Measurements from ENCODE around the gene PGP. TPM values are rescaled to one million over a fixed set of nuclear protein-coding genes. Genes with fewer than 3 reads are reported as not detected.

Gene PGP
- total RNA-seq, 1 donor from 2014 or later, result 16.8 TPM

- H3K36me3 Mint-ChIP-seq, result peaks cover 12% of the 10 kb centered on the region
- no peak for DNase-seq (ENCODE audit: low spot score in 2 of 2, unreplicated experiment in 2 of 2)
- no peaks in the 10 kb centered on the region for H3K9me3 Mint-ChIP-seq
- H3K4me3 Mint-ChIP-seq, result no peak overlapping the region
- no peak for TF ChIP-seq CTCF (IDR thresholded peaks at IDR 0.05; ENCODE audit: unreplicated experiment)
- peaks cover 2% of the 10 kb centered on the region for H3K4me1 Mint-ChIP-seq
- H3K27me3 Mint-ChIP-seq (ENCODE audit: low read depth), result peaks cover 44% of the 10 kb centered on the region
- no peak overlapping the region for H3K27ac Mint-ChIP-seq
These were observed 20.6 kb upstream of the PGP start for GRCh38 chr16:2235234-2235651.

GRCh38 chr16:2234813-2235170 is 20.2 kb upstream of the PGP start:
- Mint-ChIP-seq H3K36me3 (peaks cover 10% of the 10 kb centered on the region), H3K9me3 (no peaks in the 10 kb centered on the region), H3K27me3 (ENCODE audit: low read depth) (peaks cover 44% of the 10 kb centered on the region), H3K27ac (no peak overlapping the region), H3K4me3 (no peak overlapping the region), H3K4me1 (peaks cover 2% of the 10 kb centered on the region)
- no peak for DNase-seq (ENCODE audit: low spot score in 2 of 2, unreplicated experiment in 2 of 2)
- no peak for TF ChIP-seq CTCF (IDR thresholded peaks at IDR 0.05; ENCODE audit: unreplicated experiment)

DNA sequence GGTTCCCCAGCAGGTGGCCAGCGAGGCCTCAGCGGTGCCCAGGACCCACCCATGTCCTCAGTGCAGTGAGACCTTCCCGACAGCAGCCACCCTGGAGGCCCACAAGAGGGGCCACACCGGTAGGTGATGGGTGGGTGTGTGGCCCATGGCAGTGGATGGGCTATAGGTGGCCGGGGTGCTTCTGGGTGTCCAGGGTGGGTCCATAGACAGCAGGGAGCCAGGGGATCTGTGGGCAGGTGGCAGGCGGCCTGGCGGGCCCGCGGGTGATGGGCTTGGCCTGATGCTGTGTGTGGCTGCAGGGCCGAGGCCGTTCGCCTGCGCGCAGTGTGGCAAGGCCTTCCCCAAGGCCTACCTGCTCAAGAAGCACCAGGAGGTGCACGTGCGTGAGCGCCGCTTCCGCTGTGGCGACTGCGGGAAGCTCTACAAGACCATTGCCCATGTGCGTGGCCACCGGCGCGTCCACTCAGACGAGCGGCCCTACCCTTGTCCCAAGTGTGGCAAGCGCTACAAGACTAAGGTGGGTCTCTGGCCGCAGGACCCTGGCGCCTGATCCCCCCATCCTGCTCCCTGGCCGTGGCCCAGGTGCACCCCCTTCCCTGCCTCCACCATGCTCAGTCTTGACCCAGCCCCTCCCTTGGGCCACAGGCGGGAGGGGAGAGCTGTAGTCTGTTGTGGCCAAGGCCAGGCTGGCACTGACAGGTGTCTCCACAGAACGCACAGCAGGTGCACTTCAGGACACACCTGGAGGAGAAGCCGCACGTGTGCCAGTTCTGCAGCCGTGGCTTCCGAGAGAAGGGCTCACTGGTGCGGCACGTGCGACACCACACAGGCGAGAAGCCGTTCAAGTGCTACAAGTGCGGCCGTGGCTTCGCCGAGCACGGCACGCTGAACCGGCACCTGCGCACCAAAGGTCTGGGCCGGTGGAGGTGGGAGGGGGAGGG is 19.5 kb upstream of the PGP start:
- no peak for TF ChIP-seq CTCF (IDR thresholded peaks at IDR 0.05; ENCODE audit: unreplicated experiment)
- DNase-seq (ENCODE audit: low spot score in 2 of 2, unreplicated experiment in 2 of 2), result no peak
- H3K27ac Mint-ChIP-seq, result no peak overlapping the region
- peaks cover 38% of the 10 kb centered on the region for H3K27me3 Mint-ChIP-seq (ENCODE audit: low read depth)
- peaks cover 6% of the 10 kb centered on the region for H3K36me3 Mint-ChIP-seq
- no peaks in the 10 kb centered on the region for H3K9me3 Mint-ChIP-seq
- peaks cover 2% of the 10 kb centered on the region for H3K4me1 Mint-ChIP-seq
- H3K4me3 Mint-ChIP-seq, result no peak overlapping the region

DNA sequence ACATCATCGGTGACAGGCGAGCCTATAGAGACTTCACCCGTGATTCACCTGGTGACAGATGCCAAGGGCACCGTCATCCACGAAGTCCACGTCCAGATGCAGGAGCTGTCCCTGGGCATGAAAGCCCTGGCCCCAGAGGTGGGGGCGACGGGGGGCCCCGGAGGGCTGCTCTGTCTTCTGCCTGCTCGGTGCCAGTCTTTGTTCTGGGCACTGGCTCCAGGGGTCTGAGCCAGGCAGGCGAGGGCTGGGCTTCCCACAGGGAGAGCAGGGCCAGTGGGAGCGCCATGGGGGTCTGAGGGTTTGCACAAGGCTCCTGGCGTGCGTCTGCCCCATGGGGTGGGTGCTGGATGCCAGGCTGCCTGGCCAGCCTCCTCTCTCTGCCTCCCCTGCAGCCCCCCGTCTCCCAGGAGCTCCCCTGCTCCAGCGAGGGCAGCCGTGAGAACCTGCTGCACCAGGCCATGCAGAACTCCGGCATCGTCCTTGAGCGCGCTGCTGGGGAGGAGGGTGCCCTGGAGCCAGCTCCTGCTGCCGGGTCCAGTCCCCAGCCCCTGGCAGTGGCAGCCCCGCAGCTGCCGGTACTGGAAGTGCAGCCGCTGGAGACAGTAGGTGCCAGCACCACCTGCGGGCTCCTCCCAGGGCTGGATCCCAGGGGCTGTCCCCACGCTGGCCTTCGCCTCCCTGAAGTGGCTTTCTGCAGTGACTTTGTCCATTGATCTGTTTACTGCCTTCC is 18.6 kb upstream of the PGP start:
- H3K9me3 Mint-ChIP-seq, result no peaks in the 10 kb centered on the region
- peaks cover 33% of the 10 kb centered on the region for H3K27me3 Mint-ChIP-seq (ENCODE audit: low read depth)
- H3K4me1 Mint-ChIP-seq, result peaks cover 2% of the 10 kb centered on the region
- no peak overlapping the region for H3K27ac Mint-ChIP-seq
- no peak for TF ChIP-seq CTCF (IDR thresholded peaks at IDR 0.05; ENCODE audit: unreplicated experiment)
- peaks cover 6% of the 10 kb centered on the region for H3K36me3 Mint-ChIP-seq
- no peak for DNase-seq (ENCODE audit: low spot score in 2 of 2, unreplicated experiment in 2 of 2)
- no peak overlapping the region for H3K4me3 Mint-ChIP-seq

DNA sequence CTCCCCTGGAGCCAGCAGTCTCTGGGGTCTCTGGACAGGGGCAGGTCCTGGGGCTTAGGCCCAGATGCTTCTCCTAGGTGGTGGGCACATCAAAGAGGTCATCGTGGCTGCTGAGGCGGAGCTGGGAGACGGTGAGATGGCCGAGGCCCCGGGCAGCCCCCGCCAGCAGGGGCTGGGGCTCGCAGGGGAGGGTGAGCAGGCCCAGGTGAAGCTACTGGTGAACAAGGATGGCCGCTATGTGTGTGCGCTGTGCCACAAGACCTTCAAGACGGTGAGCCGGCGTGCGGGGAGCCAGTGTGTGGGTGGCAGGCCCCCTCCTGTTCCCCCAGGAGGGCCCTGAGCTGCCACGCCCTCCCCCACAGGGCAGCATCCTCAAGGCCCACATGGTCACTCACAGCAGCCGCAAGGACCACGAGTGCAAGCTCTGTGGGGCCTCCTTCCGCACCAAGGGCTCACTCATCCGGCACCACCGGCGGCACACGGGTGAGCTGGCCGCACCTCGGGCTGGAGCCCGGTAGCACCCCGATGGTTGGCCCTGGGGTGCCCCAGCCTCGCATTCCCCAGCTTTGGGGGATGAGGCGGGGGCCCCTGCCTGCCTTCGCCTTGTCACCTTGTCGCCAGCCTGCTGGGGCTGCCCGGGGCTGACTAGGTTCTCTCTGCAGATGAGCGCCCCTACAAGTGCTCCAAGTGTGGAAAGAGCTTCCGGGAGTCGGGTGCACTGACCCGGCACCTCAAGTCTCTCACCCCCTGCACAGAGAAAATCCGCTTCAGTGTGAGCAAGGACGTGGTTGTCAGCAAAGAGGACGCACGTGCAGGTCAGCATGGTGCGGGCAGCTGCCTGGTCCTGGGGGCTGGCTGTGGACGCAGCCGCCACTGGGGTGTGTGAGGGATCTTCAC is 17.7 kb upstream of the PGP start:
- no peak for DNase-seq (ENCODE audit: low spot score in 2 of 2, unreplicated experiment in 2 of 2)
- H3K27ac Mint-ChIP-seq, result no peak overlapping the region
- no peaks in the 10 kb centered on the region for H3K4me1 Mint-ChIP-seq
- TF ChIP-seq CTCF (IDR thresholded peaks at IDR 0.05; ENCODE audit: unreplicated experiment), result no peak
- no peaks in the 10 kb centered on the region for H3K9me3 Mint-ChIP-seq
- H3K27me3 Mint-ChIP-seq (ENCODE audit: low read depth), result peaks cover 27% of the 10 kb centered on the region
- H3K36me3 Mint-ChIP-seq, result peaks cover 6% of the 10 kb centered on the region
- H3K4me3 Mint-ChIP-seq, result no peak overlapping the region

Measured in mesothelial cell of epicardium (in vitro differentiated cells).